MM.1S (cell line): ENCODE results near the gene CT45A8.
"Not testable (repeated sequence)": the region's sequence is repeated elsewhere in the genome, so short reads cannot be mapped to it uniquely, and the experiment has no call there.

ENCODE experiments used
- DNase-seq: peaks from one replicate; pipeline ENCODE4 v3.0.0-alpha.2; 2015
- H2AFZ ChIP-seq: fragments of 300-600 bp; sonication (generic); 2 replicates; pipeline ENCODE4 v1.6.0; 2016; ENCODE audit warnings: antibody characterized with exemption, low read length
- H3F3A ChIP-seq: fragments of 300-600 bp; sonication (generic); 2 replicates; pipeline ENCODE4 v1.6.1; 2016; ENCODE audit warnings: mild to moderate bottlenecking, antibody characterized with exemption, low read length, moderate library complexity, mixed read lengths; ENCODE audit not compliant: insufficient read depth
- H3K27ac ChIP-seq: fragments of 300-600 bp; sonication (generic); 2 replicates; pipeline ENCODE4 v1.5.1; 2016; ENCODE audit warnings: mild to moderate bottlenecking, low read length
- H3K27me3 ChIP-seq: fragments of 300-600 bp; sonication (generic); replicated peaks from 2 replicates; pipeline ENCODE4 v1.6.0; 2016; ENCODE audit warnings: low read length; ENCODE audit not compliant: insufficient read depth
- H3K36me3 ChIP-seq: fragments of 300-600 bp; sonication (generic); replicated peaks from 2 replicates; pipeline ENCODE4 v1.6.1; 2016; ENCODE audit warnings: mild to moderate bottlenecking, low read length, mixed read lengths; ENCODE audit not compliant: insufficient read depth
- H3K4me1 ChIP-seq: fragments of 300-600 bp; sonication (generic); 2 replicates; pipeline ENCODE4 v1.6.1; 2016; ENCODE audit warnings: low read length, mixed read lengths
- H3K4me2 ChIP-seq: fragments of 300-600 bp; sonication (generic); 2 replicates; pipeline ENCODE4 v1.6.0; 2016; ENCODE audit warnings: low read depth, low read length
- H3K4me3 ChIP-seq: fragments of 300-600 bp; sonication (generic); 2 replicates; pipeline ENCODE4 v1.5.1; 2016; ENCODE audit warnings: low read length, mixed read lengths
- H3K79me2 ChIP-seq: fragments of 300-600 bp; sonication (generic); 2 replicates; pipeline ENCODE4 v1.6.1; 2016; ENCODE audit warnings: mixed run types, low read length, mixed read lengths
- H3K9ac ChIP-seq: fragments of 300-600 bp; sonication (generic); 2 replicates; pipeline ENCODE4 v1.6.1; 2016; ENCODE audit warnings: low read length, mixed read lengths
- H3K9me2 ChIP-seq: fragments of 300-600 bp; sonication (generic); replicated peaks from 2 replicates; pipeline ENCODE4 v1.6.1; 2016; ENCODE audit warnings: mild to moderate bottlenecking, low read length, mixed read lengths; ENCODE audit not compliant: insufficient read depth
- H3K9me3 ChIP-seq: fragments of 300-600 bp; sonication (generic); replicated peaks from 2 replicates; pipeline ENCODE4 v1.6.1; 2016; ENCODE audit warnings: mild to moderate bottlenecking, low read length, mixed read lengths; ENCODE audit not compliant: insufficient read depth
- H4K20me1 ChIP-seq: fragments of 300-600 bp; sonication (generic); 2 replicates; pipeline ENCODE4 v1.6.1; 2016; ENCODE audit warnings: mild to moderate bottlenecking, low read length, moderate library complexity, mixed read lengths; ENCODE audit not compliant: insufficient read depth
- TF ChIP-seq, protein P1 (sequence below): fragments of 300-600 bp; sonication (generic); IDR thresholded peaks from 2 replicates; pipeline ENCODE4 v1.5.1; 2016; ENCODE audit warnings: antibody characterized with exemption, low read length, mixed read lengths

The CT45A8 gene

DNA sequence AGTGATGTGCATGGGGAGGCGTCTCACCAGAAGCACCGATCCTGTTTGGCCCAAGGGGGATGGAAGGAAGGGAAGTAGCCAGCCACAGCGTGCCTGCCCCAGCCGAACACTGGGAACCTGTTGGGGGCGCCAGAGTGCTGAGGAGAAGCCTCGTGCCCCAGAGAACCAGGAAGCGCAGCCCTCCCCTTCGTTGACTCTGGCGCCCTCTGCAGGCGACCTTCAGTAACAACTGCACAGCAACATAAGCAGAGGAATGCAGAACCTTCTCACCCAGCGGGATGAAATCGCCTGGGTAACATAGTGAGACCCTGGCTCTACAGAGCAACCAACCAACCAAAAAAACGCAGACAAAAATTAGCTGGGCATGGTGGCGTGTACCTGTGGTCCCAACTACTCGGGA is 34.6 kb upstream of the CT45A8 start:
- H3K79me2 ChIP-seq, H3K27me3 ChIP-seq, H3K9me2 ChIP-seq, H3K4me3 ChIP-seq, H3K9ac ChIP-seq, H3K27ac ChIP-seq, H3K9me3 ChIP-seq, H2AFZ ChIP-seq, H3K4me2 ChIP-seq, H3F3A ChIP-seq, H3K36me3 ChIP-seq, H4K20me1 ChIP-seq, H3K4me1 ChIP-seq: not testable (repeated sequence)
- TF ChIP-seq, protein P1, sequence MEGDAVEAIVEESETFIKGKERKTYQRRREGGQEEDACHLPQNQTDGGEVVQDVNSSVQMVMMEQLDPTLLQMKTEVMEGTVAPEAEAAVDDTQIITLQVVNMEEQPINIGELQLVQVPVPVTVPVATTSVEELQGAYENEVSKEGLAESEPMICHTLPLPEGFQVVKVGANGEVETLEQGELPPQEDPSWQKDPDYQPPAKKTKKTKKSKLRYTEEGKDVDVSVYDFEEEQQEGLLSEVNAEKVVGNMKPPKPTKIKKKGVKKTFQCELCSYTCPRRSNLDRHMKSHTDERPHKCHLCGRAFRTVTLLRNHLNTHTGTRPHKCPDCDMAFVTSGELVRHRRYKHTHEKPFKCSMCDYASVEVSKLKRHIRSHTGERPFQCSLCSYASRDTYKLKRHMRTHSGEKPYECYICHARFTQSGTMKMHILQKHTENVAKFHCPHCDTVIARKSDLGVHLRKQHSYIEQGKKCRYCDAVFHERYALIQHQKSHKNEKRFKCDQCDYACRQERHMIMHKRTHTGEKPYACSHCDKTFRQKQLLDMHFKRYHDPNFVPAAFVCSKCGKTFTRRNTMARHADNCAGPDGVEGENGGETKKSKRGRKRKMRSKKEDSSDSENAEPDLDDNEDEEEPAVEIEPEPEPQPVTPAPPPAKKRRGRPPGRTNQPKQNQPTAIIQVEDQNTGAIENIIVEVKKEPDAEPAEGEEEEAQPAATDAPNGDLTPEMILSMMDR = peak; percentile 31
- DNase-seq = peak; percentile 9

DNA sequence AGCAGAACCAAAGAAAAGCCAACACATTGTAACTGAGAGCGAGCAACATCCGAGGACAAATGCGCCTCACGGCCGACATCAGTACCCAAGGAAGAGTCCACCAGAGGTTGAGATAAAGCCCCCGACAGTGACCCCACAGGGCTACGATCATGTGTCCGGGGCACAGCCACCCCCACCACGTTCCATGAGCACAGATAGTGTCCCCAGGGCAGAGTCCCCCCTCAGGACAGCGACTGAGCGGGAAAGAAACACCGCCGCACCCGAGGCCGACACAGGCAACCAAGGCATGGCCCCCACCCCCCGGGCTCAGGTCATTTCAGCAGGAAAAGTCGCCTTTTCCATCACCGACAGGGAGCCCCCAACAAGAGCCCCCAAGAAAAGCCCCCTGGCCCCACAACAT is 33.9 kb upstream of the CT45A8 start:
- not testable (repeated sequence) for H3K9me2 ChIP-seq, H4K20me1 ChIP-seq, H3K4me3 ChIP-seq, H3F3A ChIP-seq, H3K4me1 ChIP-seq, H3K79me2 ChIP-seq, H3K36me3 ChIP-seq, H3K9me3 ChIP-seq, H2AFZ ChIP-seq, H3K27me3 ChIP-seq, H3K27ac ChIP-seq, H3K9ac ChIP-seq, DNase-seq, H3K4me2 ChIP-seq

DNA sequence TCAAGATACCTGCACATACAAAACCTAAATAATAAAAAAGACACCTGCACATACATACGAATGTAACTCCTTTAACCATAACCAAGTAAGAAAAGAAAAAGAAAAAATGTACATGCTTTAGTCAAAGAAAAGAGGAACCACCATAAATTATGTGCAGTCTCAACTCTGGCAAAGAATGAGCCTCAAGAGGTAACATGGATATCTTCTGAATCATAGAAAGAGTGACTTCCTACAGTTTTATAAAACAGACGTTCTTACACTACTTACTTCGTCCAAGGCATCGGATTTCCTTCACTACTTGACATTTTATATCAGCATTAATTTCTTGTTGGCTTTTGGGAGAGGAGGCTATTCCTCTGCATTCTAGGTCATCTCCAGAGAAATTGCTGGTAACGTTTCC is 28.4 kb upstream of the CT45A8 start:
- H3K4me3 ChIP-seq, H4K20me1 ChIP-seq, H3K27ac ChIP-seq, H2AFZ ChIP-seq, H3F3A ChIP-seq, H3K27me3 ChIP-seq, H3K9ac ChIP-seq, H3K79me2 ChIP-seq, H3K9me2 ChIP-seq, H3K4me1 ChIP-seq, H3K4me2 ChIP-seq, DNase-seq, H3K9me3 ChIP-seq, H3K36me3 ChIP-seq: not testable (repeated sequence)

DNA sequence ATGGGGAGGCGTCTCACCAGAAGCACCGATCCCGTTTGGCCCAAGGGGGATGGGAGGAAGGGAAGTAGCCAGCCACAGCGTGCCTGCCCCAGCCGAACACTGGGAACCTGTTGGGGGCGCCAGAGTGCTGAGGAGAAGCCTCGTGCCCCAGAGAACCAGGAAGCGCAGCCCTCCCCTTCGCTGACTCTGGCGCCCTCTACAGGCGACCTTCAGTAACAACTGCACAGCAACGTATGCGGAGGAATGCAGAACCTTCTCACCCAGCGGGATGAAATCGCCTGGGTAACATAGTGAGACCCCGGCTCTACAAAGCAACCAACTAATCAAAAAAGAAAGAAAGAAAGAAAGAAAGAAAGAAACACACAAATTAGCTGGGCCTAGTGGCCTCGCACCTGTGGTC is 17.4 kb upstream of the CT45A8 start, which contains the start of gene CT45A9:
CT45A9 (minus strand) TSS at position 101 of the 400 bp plus-strand sequence. CDS start 3,751 bp downstream, outside the sequence.
- not testable (repeated sequence) for H3K4me3 ChIP-seq, H3K4me1 ChIP-seq, DNase-seq, H3K9me3 ChIP-seq, H3F3A ChIP-seq, H2AFZ ChIP-seq, H3K79me2 ChIP-seq, H3K27me3 ChIP-seq, H4K20me1 ChIP-seq, H3K9me2 ChIP-seq, H3K9ac ChIP-seq, H3K36me3 ChIP-seq, H3K4me2 ChIP-seq, H3K27ac ChIP-seq

DNA sequence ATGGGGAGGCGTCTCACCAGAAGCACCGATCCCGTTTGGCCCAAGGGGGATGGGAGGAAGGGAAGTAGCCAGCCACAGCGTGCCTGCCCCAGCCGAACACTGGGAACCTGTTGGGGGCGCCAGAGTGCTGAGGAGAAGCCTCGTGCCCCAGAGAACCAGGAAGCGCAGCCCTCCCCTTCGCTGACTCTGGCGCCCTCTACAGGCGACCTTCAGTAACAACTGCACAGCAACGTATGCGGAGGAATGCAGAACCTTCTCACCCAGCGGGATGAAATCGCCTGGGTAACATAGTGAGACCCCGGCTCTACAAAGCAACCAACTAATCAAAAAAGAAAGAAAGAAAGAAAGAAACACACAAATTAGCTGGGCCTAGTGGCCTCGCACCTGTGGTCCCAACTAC is 17.2 kb downstream of the CT45A8 start, which contains the start of gene CT45A7:
CT45A7 (minus strand) TSS at position 101 of the 400 bp plus-strand sequence. CDS start 3,747 bp downstream, outside the sequence.
- H3K4me3 ChIP-seq, H3K9me3 ChIP-seq, H3K9me2 ChIP-seq, H3K9ac ChIP-seq, H3K4me1 ChIP-seq, H3K4me2 ChIP-seq, H3K27me3 ChIP-seq, H3K27ac ChIP-seq, DNase-seq, H2AFZ ChIP-seq, H3K79me2 ChIP-seq, H4K20me1 ChIP-seq, H3K36me3 ChIP-seq, H3F3A ChIP-seq: not testable (repeated sequence)

DNA sequence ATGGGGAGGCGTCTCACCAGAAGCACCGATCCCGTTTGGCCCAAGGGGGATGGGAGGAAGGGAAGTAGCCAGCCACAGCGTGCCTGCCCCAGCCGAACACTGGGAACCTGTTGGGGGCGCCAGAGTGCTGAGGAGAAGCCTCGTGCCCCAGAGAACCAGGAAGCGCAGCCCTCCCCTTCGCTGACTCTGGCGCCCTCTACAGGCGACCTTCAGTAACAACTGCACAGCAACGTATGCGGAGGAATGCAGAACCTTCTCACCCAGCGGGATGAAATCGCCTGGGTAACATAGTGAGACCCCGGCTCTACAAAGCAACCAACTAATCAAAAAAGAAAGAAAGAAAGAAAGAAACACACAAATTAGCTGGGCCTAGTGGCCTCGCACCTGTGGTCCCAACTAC is 34.4 kb downstream of the CT45A8 start, which contains the start of gene CT45A2:
CT45A2 (minus strand) TSS at position 101 of the 400 bp plus-strand sequence. CDS start 3,747 bp downstream, outside the sequence.
- not testable (repeated sequence) for H4K20me1 ChIP-seq, H3K4me2 ChIP-seq, H3K36me3 ChIP-seq, H3K4me3 ChIP-seq, H3F3A ChIP-seq, H3K27me3 ChIP-seq, H3K9ac ChIP-seq, H3K4me1 ChIP-seq, H2AFZ ChIP-seq, H3K9me3 ChIP-seq, H3K27ac ChIP-seq, H3K79me2 ChIP-seq, H3K9me2 ChIP-seq, DNase-seq

DNA sequence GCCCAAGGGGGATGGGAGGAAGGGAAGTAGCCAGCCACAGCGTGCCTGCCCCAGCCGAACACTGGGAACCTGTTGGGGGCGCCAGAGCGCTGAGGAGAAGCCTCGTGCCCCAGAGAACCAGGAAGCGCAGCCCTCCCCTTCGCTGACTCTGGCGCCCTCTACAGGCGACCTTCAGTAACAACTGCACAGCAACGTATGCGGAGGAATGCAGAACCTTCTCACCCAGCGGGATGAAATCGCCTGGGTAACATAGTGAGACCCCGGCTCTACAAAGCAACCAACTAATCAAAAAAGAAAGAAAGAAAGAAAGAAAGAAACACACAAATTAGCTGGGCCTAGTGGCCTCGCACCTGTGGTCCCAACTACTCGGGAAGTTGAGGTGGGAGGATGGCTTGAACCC is 51.7 kb downstream of the CT45A8 start, which contains the start of gene CT45A6:
CT45A6 (minus strand) TSS at position 101 of the 400 bp plus-strand sequence. CDS start 3,794 bp downstream, outside the sequence.
- H3K9ac ChIP-seq, DNase-seq, H3K4me3 ChIP-seq, H3K36me3 ChIP-seq, H3F3A ChIP-seq, H3K4me1 ChIP-seq, H3K79me2 ChIP-seq, H3K4me2 ChIP-seq, H3K9me2 ChIP-seq, H3K9me3 ChIP-seq, H3K27ac ChIP-seq, H3K27me3 ChIP-seq, H4K20me1 ChIP-seq, H2AFZ ChIP-seq: not testable (repeated sequence)
